Measurements from ENCODE around the gene GARIN3. TPM values are rescaled to one million over a fixed set of nuclear protein-coding genes. Genes with fewer than 3 reads are reported as not detected.

GARIN3 gene
- total RNA-seq, 4 donors from 2014 or later, result not detected

DNA sequence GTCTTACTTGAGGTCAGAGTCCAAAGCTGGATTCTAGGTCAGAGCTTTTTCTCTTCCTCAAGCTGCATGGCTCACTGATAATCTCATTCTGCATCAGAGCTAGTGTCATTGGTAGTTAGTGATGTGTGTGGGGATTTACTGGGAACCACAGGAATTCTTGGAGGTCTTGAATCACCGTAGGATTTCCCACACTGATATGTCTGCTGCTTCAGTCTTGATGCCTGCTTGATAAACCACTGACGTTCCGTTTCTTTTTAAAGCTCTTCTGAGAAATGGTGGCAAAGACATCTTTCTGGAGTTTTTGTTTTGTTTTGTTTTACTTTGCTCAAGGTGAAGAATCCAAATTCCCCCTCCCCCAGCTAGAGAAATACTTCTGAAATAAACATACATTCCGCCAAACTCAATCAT, 1.2 kb upstream of the GARIN3 start:
- TF ChIP-seq, protein P1, sequence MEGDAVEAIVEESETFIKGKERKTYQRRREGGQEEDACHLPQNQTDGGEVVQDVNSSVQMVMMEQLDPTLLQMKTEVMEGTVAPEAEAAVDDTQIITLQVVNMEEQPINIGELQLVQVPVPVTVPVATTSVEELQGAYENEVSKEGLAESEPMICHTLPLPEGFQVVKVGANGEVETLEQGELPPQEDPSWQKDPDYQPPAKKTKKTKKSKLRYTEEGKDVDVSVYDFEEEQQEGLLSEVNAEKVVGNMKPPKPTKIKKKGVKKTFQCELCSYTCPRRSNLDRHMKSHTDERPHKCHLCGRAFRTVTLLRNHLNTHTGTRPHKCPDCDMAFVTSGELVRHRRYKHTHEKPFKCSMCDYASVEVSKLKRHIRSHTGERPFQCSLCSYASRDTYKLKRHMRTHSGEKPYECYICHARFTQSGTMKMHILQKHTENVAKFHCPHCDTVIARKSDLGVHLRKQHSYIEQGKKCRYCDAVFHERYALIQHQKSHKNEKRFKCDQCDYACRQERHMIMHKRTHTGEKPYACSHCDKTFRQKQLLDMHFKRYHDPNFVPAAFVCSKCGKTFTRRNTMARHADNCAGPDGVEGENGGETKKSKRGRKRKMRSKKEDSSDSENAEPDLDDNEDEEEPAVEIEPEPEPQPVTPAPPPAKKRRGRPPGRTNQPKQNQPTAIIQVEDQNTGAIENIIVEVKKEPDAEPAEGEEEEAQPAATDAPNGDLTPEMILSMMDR (IDR thresholded peaks at IDR 0.05; ENCODE audit: low read depth), result no peak

DNA sequence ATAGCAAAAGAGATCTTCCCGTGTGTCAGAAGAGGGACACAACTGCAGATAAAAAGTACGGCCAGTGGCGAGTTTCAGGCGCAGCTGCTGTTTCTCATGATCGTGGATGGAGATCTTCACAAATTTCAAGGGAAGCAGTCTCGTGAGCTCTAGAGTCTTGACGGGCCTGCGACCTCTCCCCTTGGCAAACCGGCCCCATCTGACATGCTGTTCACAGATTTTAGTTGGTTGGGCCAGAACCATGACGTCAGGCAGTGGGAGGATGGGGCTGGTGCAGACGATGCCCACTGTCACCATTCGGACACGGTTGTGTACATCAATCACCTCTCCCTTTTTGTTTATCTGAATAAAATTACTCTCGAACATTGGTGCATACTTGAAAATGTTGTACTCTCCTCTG, 396 bp downstream of the GARIN3 start:
- TF ChIP-seq, protein P1 (IDR thresholded peaks at IDR 0.05; ENCODE audit: low read depth), result no peak

DNA sequence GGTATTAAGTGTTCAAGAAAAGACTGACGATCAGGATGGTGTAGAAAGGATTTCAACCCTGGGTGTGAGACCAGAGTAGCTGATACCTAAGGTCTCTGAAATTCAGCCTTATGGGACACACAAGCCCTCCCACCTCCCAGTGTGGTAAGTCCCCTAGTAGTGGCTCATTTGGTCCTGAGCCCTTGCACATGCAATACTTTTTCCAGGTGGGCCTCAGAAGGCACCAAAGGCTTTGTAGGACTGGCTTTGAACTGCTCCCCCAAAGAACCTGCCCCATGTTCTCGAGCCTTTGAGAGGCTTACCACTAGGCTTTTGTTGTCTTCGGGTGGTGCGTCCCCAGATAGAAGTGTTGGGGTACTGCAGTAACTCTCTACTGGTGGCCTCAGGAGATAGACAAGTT, 803 bp downstream of the GARIN3 start:
- TF ChIP-seq, protein P1 (IDR thresholded peaks at IDR 0.05; ENCODE audit: low read depth), result no peak

DNA sequence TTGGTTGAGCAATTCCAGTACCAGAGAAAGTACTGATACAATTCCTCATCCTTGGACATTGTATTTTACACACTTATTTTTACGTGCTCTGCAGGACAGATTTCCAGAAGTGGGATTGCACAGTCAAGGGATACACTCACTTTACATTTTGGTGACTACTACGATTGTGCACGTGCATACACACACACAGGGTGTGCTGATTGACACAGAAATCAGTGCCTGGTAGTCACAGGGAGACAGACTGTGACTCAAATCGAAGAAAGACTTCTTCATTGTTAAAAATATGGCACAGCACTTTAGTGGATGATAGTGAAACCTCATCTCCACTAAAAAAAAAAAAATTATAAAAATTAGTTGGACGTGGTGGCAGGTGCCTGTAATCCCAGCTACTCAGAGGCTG, 1.5 kb downstream of the GARIN3 start:
- TF ChIP-seq, protein P1 (IDR thresholded peaks at IDR 0.05; ENCODE audit: low read depth), result no peak

DNA sequence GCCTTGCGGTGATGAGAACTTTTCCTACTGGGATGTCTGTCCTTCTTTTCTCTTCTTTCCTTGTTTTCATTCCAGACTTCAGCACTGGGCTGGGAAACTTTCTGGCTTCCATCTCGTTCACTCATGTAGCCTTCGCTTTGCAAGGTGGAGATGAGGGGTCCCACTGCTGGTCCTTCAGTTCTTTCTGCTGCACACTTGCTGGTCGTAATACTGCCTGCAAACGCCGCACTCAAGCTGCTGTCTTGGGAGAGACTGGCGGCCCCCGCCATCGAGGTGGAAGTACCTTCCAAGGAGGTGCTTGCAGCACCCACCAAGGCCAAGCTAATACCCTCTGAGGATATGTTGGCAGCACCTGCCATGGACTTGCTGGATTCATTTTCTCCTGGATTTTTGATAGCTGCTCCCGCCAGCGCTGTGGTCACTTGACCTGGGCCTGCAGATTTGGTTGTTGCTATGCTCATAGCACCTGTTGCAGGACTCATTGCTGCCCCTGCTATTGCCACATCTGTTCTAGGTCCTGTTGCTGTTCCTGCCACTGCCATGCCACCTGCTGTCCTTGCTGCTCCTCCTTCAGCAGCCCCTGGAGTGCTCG, 3.0 kb downstream of the GARIN3 start:
- TF ChIP-seq, protein P1 (IDR thresholded peaks at IDR 0.05; ENCODE audit: low read depth), result no peak

DNA sequence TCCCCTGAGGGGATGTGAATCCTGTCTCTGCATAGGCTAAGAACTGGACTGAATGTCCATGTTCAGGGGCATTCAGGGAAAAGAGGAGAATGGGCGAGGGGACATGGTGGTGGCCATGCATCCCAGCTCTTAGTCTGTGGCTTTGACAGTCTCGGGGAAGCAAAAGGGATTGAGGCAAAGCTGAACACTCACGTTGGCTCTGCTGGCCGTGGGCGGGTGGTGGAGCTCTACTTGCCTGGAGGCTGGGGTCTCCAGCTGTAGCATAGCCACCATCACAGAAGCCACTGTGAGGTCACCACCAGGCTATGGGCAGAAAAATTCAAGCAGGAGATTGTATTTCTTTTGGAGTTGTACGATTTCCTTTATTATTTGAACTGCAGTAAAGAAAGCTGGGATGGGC, 4.1 kb downstream of the GARIN3 start:
- TF ChIP-seq, protein P1 (IDR thresholded peaks at IDR 0.05; ENCODE audit: low read depth), result no peak

DNA sequence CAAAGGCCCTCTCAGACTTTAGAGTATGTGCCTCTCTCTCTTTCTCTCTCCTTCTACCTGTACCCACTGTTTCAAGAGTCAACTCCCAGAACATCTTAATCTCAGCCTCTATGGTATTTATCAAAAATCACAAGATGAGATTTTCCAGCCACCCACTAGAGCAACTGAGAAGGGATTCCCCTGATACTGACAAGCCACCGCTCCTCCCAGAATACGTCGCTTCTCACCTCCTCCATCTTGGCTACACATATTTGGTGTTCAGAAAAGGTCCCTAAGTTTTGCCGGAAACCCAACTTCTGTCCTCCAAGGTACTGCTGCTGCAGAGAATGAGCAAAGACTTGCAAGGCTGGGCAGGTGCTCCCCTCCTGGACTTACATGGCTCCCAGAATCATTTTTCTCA, 6.1 kb downstream of the GARIN3 start:
- TF ChIP-seq, protein P1 (IDR thresholded peaks at IDR 0.05; ENCODE audit: low read depth), result no peak

Measured in subcutaneous adipose tissue (tissue), 4 donors.